NCI-H1436 (cell line): ENCODE data around the gene WDR45B.

ENCODE experiments used
- DNase-seq: peaks from one replicate; lab custom pipeline; 2025; lab: John Stamatoyannopoulos, UW

Gene WDR45B

GRCh38 chr17:82677353-82677925, 29.2 kb upstream of the WDR45B start:
- no peak for DNase-seq

GRCh38 chr17:82675476-82676245, 27.4 kb upstream of the WDR45B start:
- DNase-seq = peak; percentile 27

- no peak for DNase-seq
These were observed 26.6 kb upstream of the WDR45B start for GRCh38 chr17:82674656-82675475.

GRCh38 chr17:82670661-82671450, 22.6 kb upstream of the WDR45B start:
- no peak for DNase-seq

GRCh38 chr17:82668631-82669099, 20.4 kb upstream of the WDR45B start:
- DNase-seq = peak; percentile 44

GRCh38 chr17:82668024-82668630, 19.9 kb upstream of the WDR45B start:
- DNase-seq = no peak

- no peak for DNase-seq
These were observed 19.4 kb upstream of the WDR45B start for GRCh38 chr17:82667668-82668000.

- DNase-seq = no peak
These were observed 18.9 kb upstream of the WDR45B start for GRCh38 chr17:82666931-82667667.

- DNase-seq = no peak
These were observed 17.6 kb upstream of the WDR45B start for GRCh38 chr17:82665891-82666290.

- no peak for DNase-seq
These were observed 17.0 kb upstream of the WDR45B start for GRCh38 chr17:82665217-82665616.

- DNase-seq = peak; percentile 41
These were observed 16.5 kb upstream of the WDR45B start for GRCh38 chr17:82664701-82665182.

- DNase-seq = no peak
These were observed 16.0 kb upstream of the WDR45B start for GRCh38 chr17:82664276-82664575.

GRCh38 chr17:82663381-82664275, 15.4 kb upstream of the WDR45B start:
- DNase-seq = peak; percentile 51

- no peak for DNase-seq
These were observed 14.5 kb upstream of the WDR45B start for GRCh38 chr17:82662711-82663261.

GRCh38 chr17:82661717-82662683, 13.8 kb upstream of the WDR45B start:
- DNase-seq = no peak

- DNase-seq = no peak
These were observed 11.6 kb upstream of the WDR45B start for GRCh38 chr17:82659886-82660285.

GRCh38 chr17:82658796-82659452, 10.7 kb upstream of the WDR45B start:
- no peak for DNase-seq

GRCh38 chr17:82658331-82658730, 10.1 kb upstream of the WDR45B start:
- no peak for DNase-seq
